Measurements from ENCODE around the gene CMTR1.

The CMTR1 gene

DNA sequence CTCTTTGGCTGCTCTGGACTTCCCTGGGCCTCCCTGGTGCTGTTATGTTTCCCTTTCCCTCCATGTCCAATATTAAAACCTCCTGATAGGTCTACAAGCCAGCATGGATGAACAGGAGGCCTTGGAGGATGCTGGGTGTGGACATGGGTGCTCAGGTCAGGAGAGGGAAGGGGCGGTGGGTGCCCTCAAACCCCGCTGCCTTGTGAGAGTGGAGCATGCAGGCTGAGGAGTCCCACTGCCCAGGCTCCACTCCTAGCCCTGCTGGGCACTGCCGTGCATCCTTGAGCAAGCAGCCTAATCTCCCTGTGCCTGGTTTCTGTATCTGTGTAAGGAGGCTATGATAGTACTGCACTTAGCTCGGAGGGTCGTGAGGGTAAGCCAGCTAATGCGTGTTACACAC, 85.1 kb downstream of the CMTR1 start:
- no peak overlapping the region for H3K4me3 ChIP-seq (ENCODE audit: low read length)
- TF ChIP-seq, protein P1, sequence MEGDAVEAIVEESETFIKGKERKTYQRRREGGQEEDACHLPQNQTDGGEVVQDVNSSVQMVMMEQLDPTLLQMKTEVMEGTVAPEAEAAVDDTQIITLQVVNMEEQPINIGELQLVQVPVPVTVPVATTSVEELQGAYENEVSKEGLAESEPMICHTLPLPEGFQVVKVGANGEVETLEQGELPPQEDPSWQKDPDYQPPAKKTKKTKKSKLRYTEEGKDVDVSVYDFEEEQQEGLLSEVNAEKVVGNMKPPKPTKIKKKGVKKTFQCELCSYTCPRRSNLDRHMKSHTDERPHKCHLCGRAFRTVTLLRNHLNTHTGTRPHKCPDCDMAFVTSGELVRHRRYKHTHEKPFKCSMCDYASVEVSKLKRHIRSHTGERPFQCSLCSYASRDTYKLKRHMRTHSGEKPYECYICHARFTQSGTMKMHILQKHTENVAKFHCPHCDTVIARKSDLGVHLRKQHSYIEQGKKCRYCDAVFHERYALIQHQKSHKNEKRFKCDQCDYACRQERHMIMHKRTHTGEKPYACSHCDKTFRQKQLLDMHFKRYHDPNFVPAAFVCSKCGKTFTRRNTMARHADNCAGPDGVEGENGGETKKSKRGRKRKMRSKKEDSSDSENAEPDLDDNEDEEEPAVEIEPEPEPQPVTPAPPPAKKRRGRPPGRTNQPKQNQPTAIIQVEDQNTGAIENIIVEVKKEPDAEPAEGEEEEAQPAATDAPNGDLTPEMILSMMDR (conservative IDR thresholded peaks at IDR 0.05; ENCODE audit: low read depth, low read length), result no peak
- no peak for DNase-seq (ENCODE audit: low read depth)

GRCh38 chr6:37519461-37519860, 86.4 kb downstream of the CMTR1 start:
- H3K4me3 ChIP-seq (ENCODE audit: low read length), result no peak overlapping the region
- TF ChIP-seq, protein P1 (conservative IDR thresholded peaks at IDR 0.05; ENCODE audit: low read depth, low read length), result no peak
- no peak for DNase-seq (ENCODE audit: low read depth)

DNA sequence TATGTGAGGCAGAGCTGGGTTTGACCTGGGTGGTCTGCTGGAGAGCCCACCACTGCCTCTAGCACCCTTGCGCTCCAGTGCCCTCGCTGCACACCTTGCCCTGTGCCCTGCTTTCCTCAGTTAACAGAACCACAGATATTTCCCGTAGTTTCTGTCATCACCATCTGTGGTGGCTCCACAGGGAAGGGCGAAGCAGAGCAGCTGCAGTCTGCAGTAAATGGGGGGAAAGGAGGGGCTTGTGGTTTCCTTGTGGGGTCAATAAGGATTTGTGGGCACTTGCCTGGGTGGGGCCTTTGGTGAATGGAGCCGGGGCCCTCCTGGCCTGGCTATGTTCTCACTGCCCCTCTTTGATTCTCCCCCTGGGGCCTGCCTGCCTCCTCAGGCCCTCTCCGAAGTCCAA, 87.9 kb downstream of the CMTR1 start:
- TF ChIP-seq, protein P1 (conservative IDR thresholded peaks at IDR 0.05; ENCODE audit: low read depth, low read length), result no peak
- no peak overlapping the region for H3K4me3 ChIP-seq (ENCODE audit: low read length)
- no peak for DNase-seq (ENCODE audit: low read depth)

DNA sequence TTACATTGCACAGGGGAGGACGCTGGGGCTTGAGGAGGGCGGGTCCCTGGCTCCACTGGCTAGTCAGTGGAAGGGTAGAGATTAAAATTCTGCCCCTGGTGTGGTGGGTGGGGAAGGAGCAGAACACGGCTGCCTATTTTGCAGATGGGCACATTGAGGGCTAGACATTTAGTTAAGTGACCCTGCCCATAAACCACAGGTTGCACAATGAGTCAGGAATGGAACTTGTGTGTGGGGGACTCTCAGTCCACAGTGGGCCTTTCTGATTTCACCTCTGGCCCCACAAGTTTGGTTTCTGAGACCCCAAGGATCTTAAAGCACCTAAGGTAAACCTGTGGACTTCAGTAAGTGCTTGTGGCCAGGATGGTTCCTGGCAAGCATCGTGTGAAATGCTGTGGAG, 88.7 kb downstream of the CMTR1 start:
- DNase-seq (ENCODE audit: low read depth), result no peak
- TF ChIP-seq, protein P1 (conservative IDR thresholded peaks at IDR 0.05; ENCODE audit: low read depth, low read length), result no peak
- H3K4me3 ChIP-seq (ENCODE audit: low read length), result no peak overlapping the region

DNA sequence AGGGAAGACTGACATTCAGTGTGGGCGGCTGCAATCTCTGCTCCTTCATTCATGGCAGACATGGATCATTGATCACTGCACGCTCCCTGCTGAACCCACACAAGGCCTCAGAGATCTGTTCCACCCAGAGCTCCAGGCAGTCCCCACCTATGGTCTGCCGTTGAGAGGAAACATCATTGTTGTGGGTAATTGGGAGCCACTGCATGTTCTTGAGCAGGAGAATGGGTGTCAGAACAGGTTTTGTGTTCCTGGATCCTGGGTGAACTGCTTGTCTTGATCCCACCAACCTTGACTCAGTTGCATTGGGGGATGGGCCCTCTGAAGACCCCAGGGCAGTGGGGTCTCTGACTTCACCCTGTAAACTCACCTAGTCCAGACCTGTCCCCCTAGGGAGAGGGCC, 89.8 kb downstream of the CMTR1 start:
- TF ChIP-seq, protein P1 (conservative IDR thresholded peaks at IDR 0.05; ENCODE audit: low read depth, low read length), result no peak
- H3K4me3 ChIP-seq (ENCODE audit: low read length), result no peak overlapping the region
- DNase-seq (ENCODE audit: low read depth), result no peak

DNA sequence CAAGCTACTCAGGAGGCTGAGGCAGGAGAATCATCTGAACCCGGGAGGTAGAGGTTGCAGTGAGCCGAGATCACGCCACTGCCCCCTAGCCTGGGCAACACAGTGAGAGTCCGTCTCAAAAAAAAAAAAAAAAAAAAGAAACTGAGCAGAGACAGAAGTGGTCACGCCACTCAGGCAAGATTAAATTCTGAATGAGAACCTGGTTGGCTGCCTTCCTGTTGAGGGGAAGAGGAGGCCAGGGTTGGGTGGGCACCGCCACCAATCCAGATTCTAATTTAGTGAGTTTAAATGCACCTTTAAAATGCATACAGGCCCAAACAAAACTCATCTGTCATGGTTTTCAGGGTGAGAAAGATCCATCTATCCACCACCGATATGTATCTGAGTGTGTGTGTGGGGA, 90.4 kb downstream of the CMTR1 start:
- no peak for DNase-seq (ENCODE audit: low read depth)
- no peak overlapping the region for H3K4me3 ChIP-seq (ENCODE audit: low read length)
- TF ChIP-seq, protein P1 (conservative IDR thresholded peaks at IDR 0.05; ENCODE audit: low read depth, low read length), result no peak

DNA sequence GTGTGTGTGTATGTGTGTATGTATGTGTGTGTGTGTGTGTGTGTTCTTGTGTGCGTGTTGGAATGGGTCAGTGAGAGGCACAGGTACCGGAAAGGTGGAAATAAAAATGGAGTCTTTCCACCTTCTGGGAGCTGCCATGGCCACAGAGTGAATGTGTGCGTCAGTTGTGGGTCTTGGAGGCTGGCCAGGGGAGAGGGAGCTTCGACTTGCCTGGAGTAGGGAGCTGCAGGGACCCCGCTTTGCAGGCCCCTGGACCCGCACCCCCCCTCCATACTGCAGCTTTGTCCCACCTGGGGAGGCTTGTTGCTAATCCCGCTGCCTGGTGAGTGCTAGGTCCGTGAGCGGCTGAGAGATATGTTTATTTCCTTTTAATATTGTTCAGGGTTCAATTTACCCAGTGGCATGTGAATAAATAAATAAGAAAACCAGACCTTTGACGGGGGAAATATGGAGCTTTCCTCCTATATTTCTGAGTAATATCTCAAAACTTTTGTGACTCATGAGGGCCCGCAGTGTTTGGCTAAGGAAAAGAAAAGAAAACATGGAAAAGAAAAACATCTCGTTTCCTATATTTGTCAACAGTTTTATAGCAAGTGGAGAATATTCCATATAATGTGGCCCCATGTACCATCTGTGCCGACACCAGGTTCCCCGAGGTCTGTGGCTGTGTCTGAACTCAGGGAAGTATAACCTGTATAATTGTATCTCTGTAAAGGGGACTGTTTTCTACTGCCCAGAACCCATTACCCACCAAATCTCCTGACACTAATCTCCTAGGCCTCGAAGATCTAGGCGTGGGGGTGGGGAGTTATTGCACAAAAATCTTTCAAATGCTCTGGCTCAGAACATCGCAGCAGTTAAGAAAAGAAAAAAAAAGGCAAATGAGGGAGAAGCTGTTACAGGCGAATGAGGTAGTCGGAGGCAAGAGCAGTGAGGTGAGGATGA, 91.3 kb downstream of the CMTR1 start:
- TF ChIP-seq, protein P1 (conservative IDR thresholded peaks at IDR 0.05; ENCODE audit: low read depth, low read length), result no peak
- DNase-seq (ENCODE audit: low read depth), result no peak

More for the DNA sequence above, 91.3 kb downstream of the CMTR1 start:
- no peak overlapping the region for H3K4me3 ChIP-seq (ENCODE audit: low read length)

All from retinal pigment epithelial cell (primary cell).